GM23248 (cell line): ENCODE data around the gene CNTN4.

Source experiments
- EZH2 ChIP-seq: fragments of 200-600 bp; sonication (generic); IDR thresholded peaks from 2 replicates; pipeline ENCODE4 v1.6.1; 2018; ENCODE audit warnings: antibody characterized with exemption, mild to moderate bottlenecking; ENCODE audit not compliant: insufficient read depth, poor library complexity, severe bottlenecking
- EZH2phosphoT487 ChIP-seq: fragments of 200-600 bp; sonication (generic); IDR thresholded peaks from 2 replicates; pipeline ENCODE4 v1.6.1; 2018; ENCODE audit warnings: antibody characterized with exemption, moderate library complexity, mild to moderate bottlenecking, low read depth; ENCODE audit not compliant: insufficient read depth

GRCh38 chr3:2792432-2792831 lies 693.8 kb downstream of the CNTN4 start:
- TF ChIP-seq EZH2 (no peak), EZH2phosphoT487 (no peak)
